ENCODE results near the gene GCAT. TPM values are rescaled to one million over a fixed set of nuclear protein-coding genes. Genes with fewer than 3 reads are reported as not detected.
A peak's percentile ranks its signal among the peaks of the same experiment; 100 is the strongest.

Gene GCAT
- total and polyA plus RNA-seq, 10 of the 15 experiments (the other 5 are each of a cell fraction or from before 2014, with no cell fraction given) = 0.95 to 34.3 (median 15.3) TPM

GRCh38 chr22:37860796-37861421, 53.2 kb downstream of the GCAT start:
- Histone ChIP-seq H3K27ac (ENCODE audit: control insufficient read depth, insufficient read depth) (no peak overlapping the region), H3K4me2 (ENCODE audit: control insufficient read depth, insufficient read depth) (no peak overlapping the region), H4K20me1 (ENCODE audit: control insufficient read depth, insufficient read depth) (no peaks in the 10 kb centered on the region), H2AFZ (ENCODE audit: control insufficient read depth, low read depth, low read length) (no peak overlapping the region), H3K79me2 (ENCODE audit: control insufficient read depth, insufficient read depth, low read length) (no peaks in the 10 kb centered on the region), H3K27me3 (replicated peaks in 1 of 2; ENCODE audit: control insufficient read depth in 2 of 2, insufficient read depth in 2 of 2, low read length in 1 of 2) (no peaks in the 10 kb centered on the region), H3K4me1 (ENCODE audit: control insufficient read depth, insufficient read depth, low read length) (no peaks in the 10 kb centered on the region), H3K4me3 (no peak overlapping the region), H3K9ac (ENCODE audit: control insufficient read depth, insufficient read depth, low read length) (no peak overlapping the region), H3K36me3 (ENCODE audit: control insufficient read depth in 2 of 2, insufficient read depth in 2 of 2, low read length in 1 of 2) (peaks cover 11 to 37% of the 10 kb centered on the region in 2 experiments), H3K9me3 (replicated peaks; ENCODE audit: control insufficient read depth, insufficient read depth, low read length) (no peaks in the 10 kb centered on the region)
- ChIA-PET POLR2A (interaction anchor here (0.6 kb wide), 1 partner anchor 44 kb away, joined by 3 read pairs; no protein-coding TSS in a partner anchor), RAD21 (ENCODE audit: unreplicated experiment) (no interaction called here), SMC1A (ENCODE audit: uncharacterized antibody, unreplicated experiment) (interaction anchor here (0.9 to 3.5 kb wide), 3 partner anchors 8 to 43 kb away, joined by 3 to 53 read pairs (median 3); partner anchors contain the start of gene ANKRD54), CTCF (interaction anchor here (1.6 to 4.8 kb wide), 5 partner anchors 8 to 98 kb away, joined by 5 to 121 read pairs (median 32); partner anchors contain the start of genes ANKRD54 and EIF3L)
- intact Hi-C loops (cut with micrococcal nuclease; ENCODE audit: unreplicated experiment) (loop anchor here (10.0 kb wide), 1 partner anchor 326 kb away; no protein-coding TSS in a partner anchor), in situ Hi-C loops (cut with MboI) (loop anchor here (5.0 kb wide), 1 partner anchor 44 kb away; no protein-coding TSS in a partner anchor)
- BruUV-seq (replicated peaks) = TSS peak; percentile 13
- 93% methylated on average over 7 of the region's 7 CpGs for WGBS (ENCODE audit: insufficient coverage, insufficient replicate concordance, low lambda C conversion rate, missing lambda C conversion rate)
- no peak for TF ChIP-seq MYC (IDR thresholded peaks at IDR 0.05; ENCODE audit: insufficient read depth, insufficient read length, insufficient replicate concordance, low read length, severe bottlenecking)
- no peak for TF ChIP-seq MTA3 (IDR thresholded peaks at IDR 0.05; ENCODE audit: borderline replicate concordance, low read length)
- TF ChIP-seq TBL1XR1 (IDR thresholded peaks at IDR 0.05; ENCODE audit: low read depth, low read length) = no peak
- TF ChIP-seq SRF (IDR thresholded peaks at IDR 0.05; ENCODE audit: low read depth in 2 of 2, low read length in 2 of 2) = no peak
- TF ChIP-seq, protein P1, sequence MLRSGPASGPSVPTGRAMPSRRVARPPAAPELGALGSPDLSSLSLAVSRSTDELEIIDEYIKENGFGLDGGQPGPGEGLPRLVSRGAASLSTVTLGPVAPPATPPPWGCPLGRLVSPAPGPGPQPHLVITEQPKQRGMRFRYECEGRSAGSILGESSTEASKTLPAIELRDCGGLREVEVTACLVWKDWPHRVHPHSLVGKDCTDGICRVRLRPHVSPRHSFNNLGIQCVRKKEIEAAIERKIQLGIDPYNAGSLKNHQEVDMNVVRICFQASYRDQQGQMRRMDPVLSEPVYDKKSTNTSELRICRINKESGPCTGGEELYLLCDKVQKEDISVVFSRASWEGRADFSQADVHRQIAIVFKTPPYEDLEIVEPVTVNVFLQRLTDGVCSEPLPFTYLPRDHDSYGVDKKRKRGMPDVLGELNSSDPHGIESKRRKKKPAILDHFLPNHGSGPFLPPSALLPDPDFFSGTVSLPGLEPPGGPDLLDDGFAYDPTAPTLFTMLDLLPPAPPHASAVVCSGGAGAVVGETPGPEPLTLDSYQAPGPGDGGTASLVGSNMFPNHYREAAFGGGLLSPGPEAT (IDR thresholded peaks at IDR 0.05; ENCODE audit: low read depth) = no peak
- no peak for TF ChIP-seq NRF1 (conservative IDR thresholded peaks at IDR 0.05; ENCODE audit: low read depth, low read length)
- no peak for TF ChIP-seq BMI1 (IDR thresholded peaks at IDR 0.05; ENCODE audit: borderline replicate concordance)
- peak; percentile 25; the same call in 1 of the 2 replicates for TF ChIP-seq POLR2AphosphoS5 (IDR thresholded peaks at IDR 0.05; ENCODE audit: low read length)
- ATAC-seq = no peak
- FAIRE-seq = no peak
- no peak for DNase-seq (ENCODE audit: low read depth, low spot score)

Measured in GM12878 (cell line).